Esophagus muscularis mucosa (tissue), 4 donors: ENCODE measurements around the gene CDKN3. TPM values are rescaled to one million over a fixed set of nuclear protein-coding genes. Genes with fewer than 3 reads are reported as not detected.

Experiments used
- DNase-seq: peaks from one replicate; pipeline ENCODE4 v3.0.0-alpha.2; 2017; ENCODE audit errors: extremely low spot score
- H3K27ac ChIP-seq, 4 donors: fragments of 200-600 bp; sonication (generic); replicated peaks in 1 of 4; 1 replicate in 3 of 4; 2 replicates in 1 of 4; pipeline ENCODE4 v1.5.1; 2016 to 2019; ENCODE audit warnings: mild to moderate bottlenecking in 1 of 4
- H3K27me3 ChIP-seq, 4 donors: fragments of 200-600 bp; sonication (generic); one replicate each; pipeline versions ENCODE4 v1.5.1 to v1.6.0; 2016 to 2019
- H3K36me3 ChIP-seq, 4 donors: fragments of 200-600 bp; sonication (generic); one replicate each; pipeline ENCODE4 v1.5.1; 2016 to 2019
- H3K4me1 ChIP-seq, 4 donors: fragments of 200-600 bp; sonication (generic); one replicate each; pipeline ENCODE4 v1.5.1; 2016 to 2019
- H3K4me3 ChIP-seq, 4 donors: fragments of 200-600 bp; sonication (generic); 1 replicate in 2 of 4; 2 replicates in 2 of 4; pipeline ENCODE4 v1.5.1; 2016 to 2019; ENCODE audit warnings: mild to moderate bottlenecking in 4 of 4, moderate library complexity in 1 of 4
- H3K9me3 ChIP-seq, 4 donors: fragments of 200-600 bp; sonication (generic); 1 replicate in 3 of 4; 2 replicates in 1 of 4; pipeline ENCODE4 v1.5.1; 2016 to 2019
- EP300 ChIP-seq: sonication (generic); formaldehyde crosslinking; IDR thresholded peaks from one replicate; pipeline ENCODE4 v1.6.1; 2017; ENCODE audit warnings: antibody characterized with exemption
- POLR2A ChIP-seq: fragments of 450-650 bp; IDR thresholded peaks from one replicate; pipeline ENCODE4 v1.6.1; 2017; ENCODE audit warnings: antibody characterized with exemption, moderate library complexity, mild to moderate bottlenecking, low read depth
- POLR2AphosphoS5 ChIP-seq, 2 donors: sonication (generic); formaldehyde crosslinking; IDR thresholded peaks; one replicate each; pipeline ENCODE4 v1.6.1; 2017; ENCODE audit warnings: antibody characterized with exemption in 2 of 2
- WGBS: methylation state at CpG from one replicate; pipeline ENCODE4 v1.1.5; 2018; 5-methylcytosine and 5-hydroxymethylcytosine counted together
- intact Hi-C: fragments of 100-400 bp; cut with DNase I; formaldehyde crosslinking; loops from one replicate; pipeline ENCODE4 v1.15.1; 2023
- total RNA-seq, 4 donors: library from RNA; depleted of rRNA; stranded (reverse); fragments of >200 nt; gene quantifications; one replicate each; pipeline versions ENCODE4 v1.1.0 to v1.2.1, GENCODE V29; 2016
- TF ChIP-seq, protein P1 (sequence below), 3 experiments: fragments of 200-600 bp in 2 of 3; fragments of 450-650 bp in 1 of 3; sonication (generic) in 2 of 3; IDR thresholded peaks; one replicate each; pipeline ENCODE4 v1.5.1; 2017 to 2019; ENCODE audit warnings: antibody characterized with exemption in 3 of 3, mild to moderate bottlenecking in 2 of 3, moderate library complexity in 1 of 3

Gene CDKN3
- total RNA-seq, 4 donors from 2014 or later: 0.65 to 4.8 (median 1.0) TPM

DNA sequence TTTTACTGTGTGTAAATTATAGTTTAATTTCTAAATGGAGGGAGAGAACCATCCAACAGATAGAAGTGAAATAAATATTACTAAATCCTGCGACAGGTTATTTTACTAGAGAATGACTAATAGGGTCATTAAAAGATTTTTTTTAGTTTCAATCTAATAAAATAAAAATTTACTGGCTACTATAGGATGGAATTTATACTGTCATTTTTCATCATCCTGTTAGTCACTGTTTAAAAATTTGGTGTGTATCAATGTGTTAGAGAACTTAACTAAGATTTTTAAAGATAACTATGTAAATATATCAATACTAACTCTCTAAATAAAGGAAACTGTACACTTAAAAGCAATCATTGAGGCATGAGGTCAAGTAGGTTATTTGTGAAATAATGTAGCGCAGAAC lies 41.1 kb upstream of the CDKN3 start:
- Histone ChIP-seq H3K9me3 (peaks cover 0 to 5% (median 0%) of the 10 kb centered on the region in 4 donors), H3K27me3 (peaks cover 0 to 3% (median 0%) of the 10 kb centered on the region in 4 donors), H3K27ac (no peak overlapping the region), H3K4me1 (no peaks in the 10 kb centered on the region), H3K36me3 (no peaks in the 10 kb centered on the region), H3K4me3 (no peak overlapping the region)
- 81% methylated on average over 2 of the region's 2 CpGs for WGBS
- no peak for DNase-seq
- TF ChIP-seq POLR2A (no peak), POLR2AphosphoS5 (IDR thresholded peaks at IDR 0.05) (no peak), EP300 (no peak)
- TF ChIP-seq, protein P1, sequence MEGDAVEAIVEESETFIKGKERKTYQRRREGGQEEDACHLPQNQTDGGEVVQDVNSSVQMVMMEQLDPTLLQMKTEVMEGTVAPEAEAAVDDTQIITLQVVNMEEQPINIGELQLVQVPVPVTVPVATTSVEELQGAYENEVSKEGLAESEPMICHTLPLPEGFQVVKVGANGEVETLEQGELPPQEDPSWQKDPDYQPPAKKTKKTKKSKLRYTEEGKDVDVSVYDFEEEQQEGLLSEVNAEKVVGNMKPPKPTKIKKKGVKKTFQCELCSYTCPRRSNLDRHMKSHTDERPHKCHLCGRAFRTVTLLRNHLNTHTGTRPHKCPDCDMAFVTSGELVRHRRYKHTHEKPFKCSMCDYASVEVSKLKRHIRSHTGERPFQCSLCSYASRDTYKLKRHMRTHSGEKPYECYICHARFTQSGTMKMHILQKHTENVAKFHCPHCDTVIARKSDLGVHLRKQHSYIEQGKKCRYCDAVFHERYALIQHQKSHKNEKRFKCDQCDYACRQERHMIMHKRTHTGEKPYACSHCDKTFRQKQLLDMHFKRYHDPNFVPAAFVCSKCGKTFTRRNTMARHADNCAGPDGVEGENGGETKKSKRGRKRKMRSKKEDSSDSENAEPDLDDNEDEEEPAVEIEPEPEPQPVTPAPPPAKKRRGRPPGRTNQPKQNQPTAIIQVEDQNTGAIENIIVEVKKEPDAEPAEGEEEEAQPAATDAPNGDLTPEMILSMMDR (IDR thresholded peaks at IDR 0.05): no peak
- intact Hi-C loops: no loop called here

DNA sequence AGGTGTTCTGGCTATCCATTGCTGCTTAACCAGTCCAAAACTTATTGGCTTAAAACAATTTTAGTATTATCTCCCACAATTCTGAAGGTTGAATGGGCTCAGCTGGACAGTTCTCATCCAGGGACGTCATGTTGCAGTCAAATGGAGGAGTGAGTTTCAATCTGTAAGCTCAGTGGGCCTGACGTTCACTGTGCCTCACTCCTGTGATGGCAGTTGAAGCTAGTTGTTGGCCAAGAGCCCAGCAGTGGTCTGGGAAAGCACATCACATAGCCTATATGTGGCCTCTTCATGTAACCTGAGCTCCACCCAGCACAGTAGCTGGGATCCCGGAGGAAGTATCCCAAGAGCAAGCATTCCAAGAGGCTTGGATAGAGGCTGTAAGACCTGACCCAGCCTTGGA lies 40.6 kb upstream of the CDKN3 start:
- no peak overlapping the region for H3K4me3 ChIP-seq
- WGBS: 43% methylated on average over 3 of the region's 3 CpGs
- intact Hi-C loops: no loop called here

DNA sequence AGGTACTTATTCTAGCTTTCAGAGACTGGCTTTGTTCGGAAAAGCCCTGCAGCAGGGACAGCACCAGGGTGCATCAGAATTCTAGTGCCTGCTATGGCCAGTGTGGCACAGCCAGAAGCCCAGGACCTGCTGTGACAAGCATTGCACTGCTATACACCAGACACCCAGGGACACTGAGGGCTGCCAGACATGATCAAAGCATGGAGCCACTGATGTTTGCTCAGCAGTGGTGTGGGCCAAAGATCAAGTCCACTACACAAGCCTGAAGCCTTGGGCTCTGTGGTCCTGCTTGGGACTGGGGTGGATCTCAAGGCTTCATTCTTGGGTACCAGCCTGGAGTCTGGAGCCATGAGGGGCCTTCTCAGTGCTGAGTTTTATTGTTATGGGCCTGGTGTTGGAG lies 36.1 kb upstream of the CDKN3 start:
- H3K27ac ChIP-seq: no peak overlapping the region
- no peak for DNase-seq
- peaks cover 0 to 7% (median 0%) of the 10 kb centered on the region in 4 donors for H3K9me3 ChIP-seq
- no peak overlapping the region for H3K4me3 ChIP-seq
- no peaks in the 10 kb centered on the region for H3K36me3 ChIP-seq
- peaks cover 0 to 13% (median 0%) of the 10 kb centered on the region in 4 donors for H3K27me3 ChIP-seq
- H3K4me1 ChIP-seq: peaks cover 0 to 15% (median 8%) of the 10 kb centered on the region in 4 donors
- TF ChIP-seq EP300 (no peak), POLR2A (no peak), POLR2AphosphoS5 (IDR thresholded peaks at IDR 0.05) (no peak)
- TF ChIP-seq, protein P1 (IDR thresholded peaks at IDR 0.05): no peak
- intact Hi-C loops: no loop called here
- WGBS: 100% methylated on average over 1 of the region's 1 CpG

More for the DNA sequence above, 40.6 kb upstream of the CDKN3 start:
- peaks cover 0 to 8% (median 0%) of the 10 kb centered on the region in 4 donors for H3K27me3 ChIP-seq
- no peak for DNase-seq
- H3K9me3 ChIP-seq: peaks cover 0 to 7% (median 0%) of the 10 kb centered on the region in 4 donors
- H3K27ac ChIP-seq: no peak overlapping the region
- H3K4me1 ChIP-seq: no peaks in the 10 kb centered on the region
- TF ChIP-seq POLR2A (no peak), EP300 (no peak), POLR2AphosphoS5 (IDR thresholded peaks at IDR 0.05) (no peak)
- TF ChIP-seq, protein P1 (IDR thresholded peaks at IDR 0.05): no peak
- no peaks in the 10 kb centered on the region for H3K36me3 ChIP-seq

DNA sequence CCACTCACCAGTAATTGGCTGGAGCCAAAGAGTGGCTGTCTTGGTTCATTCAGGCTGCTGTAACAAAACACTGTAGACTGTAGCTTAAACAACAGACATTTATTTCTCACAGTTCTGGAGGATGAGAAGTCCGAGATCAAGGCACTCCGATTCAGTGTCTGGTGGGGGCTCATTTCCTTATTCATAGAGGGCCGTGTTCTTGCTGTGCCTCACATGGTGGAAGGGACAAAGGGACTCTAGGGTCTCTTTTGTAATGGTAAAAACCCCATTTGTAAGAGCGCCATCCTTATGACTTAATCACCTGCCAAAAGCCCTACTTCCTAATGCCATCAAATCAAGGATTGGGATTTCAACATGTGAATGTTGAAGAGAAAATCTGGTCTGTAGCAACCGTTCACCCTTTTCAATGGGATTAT lies 34.7 kb upstream of the CDKN3 start:
- Histone ChIP-seq H3K4me3 (no peak overlapping the region), H3K27ac (no peak overlapping the region), H3K4me1 (peaks cover 0 to 15% (median 12%) of the 10 kb centered on the region in 4 donors), H3K27me3 (peaks cover 0 to 13% (median 0%) of the 10 kb centered on the region in 4 donors), H3K9me3 (peaks cover 0 to 7% (median 0%) of the 10 kb centered on the region in 4 donors), H3K36me3 (no peaks in the 10 kb centered on the region)
- TF ChIP-seq EP300: no peak
- no peak for TF ChIP-seq POLR2AphosphoS5 (IDR thresholded peaks at IDR 0.05)
- TF ChIP-seq, protein P1 (IDR thresholded peaks at IDR 0.05): no peak
- no peak for TF ChIP-seq POLR2A
- WGBS: 85% methylated on average over 5 of the region's 5 CpGs
- no peak for DNase-seq
- intact Hi-C loops: no loop called here
